GM19328 (cell line): Measurements from ENCODE around the gene ALAS1.

Source experiments
- ATAC-seq: cut with Tn5 transposase; IDR thresholded peaks from one replicate; pipeline ENCODE4 v1.9.1; 2021; ENCODE audit warnings: mild to moderate bottlenecking, moderate library complexity; ENCODE audit not compliant: unreplicated experiment

ALAS1 gene

GRCh38 chr3:52248816-52249547 lies 51.0 kb downstream of the ALAS1 start:
- no peak for ATAC-seq

- ATAC-seq: no peak
These were observed 51.7 kb downstream of the ALAS1 start for GRCh38 chr3:52249683-52250082.

GRCh38 chr3:52250122-52250521 lies 52.2 kb downstream of the ALAS1 start:
- ATAC-seq: no peak

GRCh38 chr3:52253314-52254304 lies 55.6 kb downstream of the ALAS1 start:
- ATAC-seq: peak; percentile 84

- ATAC-seq: no peak
These were observed 56.6 kb downstream of the ALAS1 start for GRCh38 chr3:52254608-52255007.

GRCh38 chr3:52256159-52256558 lies 58.2 kb downstream of the ALAS1 start:
- no peak for ATAC-seq

DNA sequence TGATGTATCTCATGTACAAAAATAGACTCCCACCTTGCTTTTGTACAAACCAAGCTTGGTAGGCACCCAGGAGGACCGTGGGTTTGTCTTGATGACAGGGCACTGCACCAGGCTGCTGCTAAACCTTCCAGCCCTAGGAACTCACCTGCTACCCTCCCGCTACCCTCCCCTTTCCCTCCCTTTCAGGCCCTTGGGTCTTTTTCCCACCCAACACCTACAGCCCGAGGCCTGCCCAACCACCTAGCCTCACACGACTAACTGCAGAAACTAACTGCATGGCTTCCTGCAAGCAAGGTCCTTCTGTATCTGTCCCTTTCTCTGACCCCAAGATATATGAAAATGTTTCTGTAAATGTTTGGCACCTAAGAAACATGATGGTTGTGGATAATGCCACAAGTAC lies 58.7 kb downstream of the ALAS1 start:
- no peak for ATAC-seq

DNA sequence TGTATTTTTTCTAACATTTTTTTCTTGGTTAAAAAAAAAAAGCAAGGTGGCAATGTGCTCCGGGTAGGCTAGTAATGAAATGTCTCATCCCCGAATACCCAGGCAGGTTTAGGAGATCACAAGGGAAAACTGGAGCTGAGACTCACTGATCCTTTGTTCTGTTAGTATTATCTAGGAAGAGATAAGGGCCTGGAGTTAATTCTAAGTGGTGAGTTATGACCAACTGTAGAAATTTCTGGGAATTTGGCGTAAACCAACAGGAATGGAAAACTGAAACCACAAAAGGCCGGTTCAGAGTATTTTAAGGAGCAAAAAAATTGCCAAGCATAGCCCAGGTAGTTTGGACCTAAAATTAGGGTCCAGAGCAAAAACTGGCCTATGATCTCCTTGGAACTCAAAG lies 60.0 kb downstream of the ALAS1 start:
- no peak for ATAC-seq

DNA sequence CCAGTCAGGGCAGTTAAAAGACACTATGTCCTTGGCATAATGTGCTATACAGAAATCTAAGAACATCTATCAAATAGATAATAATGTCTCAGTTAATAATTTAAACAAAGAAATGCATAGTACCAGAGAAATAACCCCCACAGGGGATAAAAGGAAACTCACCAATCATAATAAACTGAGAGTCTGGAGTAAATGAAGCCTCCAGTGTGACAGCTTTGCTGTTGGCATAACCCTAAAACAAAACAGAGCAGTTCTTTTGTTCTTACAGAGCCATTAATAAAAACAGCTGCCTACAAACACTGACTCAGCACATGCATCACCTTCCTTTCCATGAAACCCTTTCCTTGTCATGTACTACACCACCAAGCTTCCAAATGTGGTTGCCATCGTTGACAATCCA lies 61.1 kb downstream of the ALAS1 start:
- ATAC-seq: no peak

GRCh38 chr3:52259448-52259847 lies 61.5 kb downstream of the ALAS1 start:
- ATAC-seq: no peak

- no peak for ATAC-seq
These were observed 64.5 kb downstream of the ALAS1 start for GRCh38 chr3:52262447-52262846.
